ENCODE measurements around the gene NHS.

NHS gene

GRCh38 chrX:17616936-17617335 lies 241.9 kb downstream of the NHS start:
- no peaks in the 10 kb centered on the region for H4K20me1 ChIP-seq (ENCODE audit: insufficient read depth, low read length)
- no peaks in the 10 kb centered on the region for H3K9me3 ChIP-seq (replicated peaks; ENCODE audit: insufficient read depth, low read length)
- H3K79me2 ChIP-seq (ENCODE audit: low read length) = no peaks in the 10 kb centered on the region
- H3K4me2 ChIP-seq (ENCODE audit: low read depth, low read length) = no peak overlapping the region
- peaks cover 9% of the 10 kb centered on the region for H3F3A ChIP-seq (ENCODE audit: insufficient read depth, low read length)
- no peaks in the 10 kb centered on the region for H3K9me2 ChIP-seq (replicated peaks; ENCODE audit: insufficient read depth, low read length)
- no peak overlapping the region for H3K27ac ChIP-seq (ENCODE audit: low read length)
- DNase-seq = no peak
- no peak overlapping the region for H3K9ac ChIP-seq (ENCODE audit: low read length)
- no peaks in the 10 kb centered on the region for H3K27me3 ChIP-seq (replicated peaks; ENCODE audit: insufficient read depth, low read length)
- TF ChIP-seq EZH2 (optimal IDR thresholded peaks at IDR 0.05; ENCODE audit: low read depth, low read length) = no peak
- TF ChIP-seq EZH2phosphoT487 (IDR thresholded peaks at IDR 0.05; ENCODE audit: low read length) = no peak
- TF ChIP-seq CTCF (IDR thresholded peaks at IDR 0.05; ENCODE audit: low read length) = no peak
- H3K4me3 ChIP-seq (ENCODE audit: low read length) = no peak overlapping the region
- H2AFZ ChIP-seq (ENCODE audit: low read length) = no peak overlapping the region
- H3K4me1 ChIP-seq (ENCODE audit: low read length) = peaks cover 31% of the 10 kb centered on the region
- no peaks in the 10 kb centered on the region for H3K36me3 ChIP-seq (replicated peaks; ENCODE audit: insufficient read depth, low read length)

- peaks cover 26% of the 10 kb centered on the region for H3K4me1 ChIP-seq (ENCODE audit: low read length)
- no peaks in the 10 kb centered on the region for H3K27me3 ChIP-seq (replicated peaks; ENCODE audit: insufficient read depth, low read length)
- DNase-seq = no peak
Measured at GRCh38 chrX:17617806-17618205, 242.8 kb downstream of the NHS start.

GRCh38 chrX:17621566-17622270 lies 246.7 kb downstream of the NHS start:
- no peak overlapping the region for H3K9ac ChIP-seq (ENCODE audit: low read length)
- H3K4me3 ChIP-seq (ENCODE audit: low read length) = no peak overlapping the region
- DNase-seq = no peak
- H4K20me1 ChIP-seq (ENCODE audit: insufficient read depth, low read length) = no peaks in the 10 kb centered on the region
- no peaks in the 10 kb centered on the region for H3K9me3 ChIP-seq (replicated peaks; ENCODE audit: insufficient read depth, low read length)
- H3K4me1 ChIP-seq (ENCODE audit: low read length) = peaks cover 10% of the 10 kb centered on the region
- no peak overlapping the region for H3K27ac ChIP-seq (ENCODE audit: low read length)
- no peaks in the 10 kb centered on the region for H3K27me3 ChIP-seq (replicated peaks; ENCODE audit: insufficient read depth, low read length)
- TF ChIP-seq CTCF (IDR thresholded peaks at IDR 0.05; ENCODE audit: low read length) (no peak), EZH2phosphoT487 (IDR thresholded peaks at IDR 0.05; ENCODE audit: low read length) (no peak), EZH2 (optimal IDR thresholded peaks at IDR 0.05; ENCODE audit: low read depth, low read length) (no peak)
- H3K36me3 ChIP-seq (replicated peaks; ENCODE audit: insufficient read depth, low read length) = no peaks in the 10 kb centered on the region
- no peaks in the 10 kb centered on the region for H3K79me2 ChIP-seq (ENCODE audit: low read length)
- H2AFZ ChIP-seq (ENCODE audit: low read length) = no peak overlapping the region
- H3K9me2 ChIP-seq (replicated peaks; ENCODE audit: insufficient read depth, low read length) = no peaks in the 10 kb centered on the region
- no peak overlapping the region for H3K4me2 ChIP-seq (ENCODE audit: low read depth, low read length)
- no peaks in the 10 kb centered on the region for H3F3A ChIP-seq (ENCODE audit: insufficient read depth, low read length)

More at GRCh38 chrX:17617806-17618205, 242.8 kb downstream of the NHS start:
- Histone ChIP-seq H3K9me3 (replicated peaks; ENCODE audit: insufficient read depth, low read length) (no peaks in the 10 kb centered on the region), H3K9ac (ENCODE audit: low read length) (no peak overlapping the region), H2AFZ (ENCODE audit: low read length) (no peak overlapping the region), H3K4me3 (ENCODE audit: low read length) (no peak overlapping the region), H3K4me2 (ENCODE audit: low read depth, low read length) (no peak overlapping the region), H3K79me2 (ENCODE audit: low read length) (no peaks in the 10 kb centered on the region), H3K36me3 (replicated peaks; ENCODE audit: insufficient read depth, low read length) (no peaks in the 10 kb centered on the region), H3F3A (ENCODE audit: insufficient read depth, low read length) (peaks cover 9% of the 10 kb centered on the region), H3K9me2 (replicated peaks; ENCODE audit: insufficient read depth, low read length) (no peaks in the 10 kb centered on the region), H3K27ac (ENCODE audit: low read length) (no peak overlapping the region), H4K20me1 (ENCODE audit: insufficient read depth, low read length) (no peaks in the 10 kb centered on the region)
- TF ChIP-seq EZH2phosphoT487 (IDR thresholded peaks at IDR 0.05; ENCODE audit: low read length) (no peak), EZH2 (optimal IDR thresholded peaks at IDR 0.05; ENCODE audit: low read depth, low read length) (no peak), CTCF (IDR thresholded peaks at IDR 0.05; ENCODE audit: low read length) (no peak)
